ENCODE measurements around the gene PRKAG2. TPM values are rescaled to one million over a fixed set of nuclear protein-coding genes. Genes with fewer than 3 reads are reported as not detected.

Gene PRKAG2
- total RNA-seq, 1 experiment from 2014 or later = 73.9 TPM

GRCh38 chr7:151691449-151691848 lies 185.5 kb downstream of the PRKAG2 start:
- no peak for TF ChIP-seq CTCF (IDR thresholded peaks at IDR 0.05; ENCODE audit: unreplicated experiment)
- ChIA-PET CTCF (interaction anchor here (2.3 kb wide), 1 partner anchor 59 kb away, joined by 13 read pairs; no protein-coding TSS in a partner anchor), POLR2A (interaction anchor here (0.6 to 4.1 kb wide), 4 partner anchors 59 to 575 kb away, joined by 3 to 80 read pairs (median 5); no protein-coding TSS in a partner anchor)
- BruUV-seq (replicated peaks) = no TSS peak
- Mint-ChIP-seq H3K27me3 (ENCODE audit: insufficient read depth, unreplicated experiment) (no peaks in the 10 kb centered on the region), H3K9me3 (ENCODE audit: unreplicated experiment) (no peaks in the 10 kb centered on the region), H3K4me1 (ENCODE audit: insufficient read depth, unreplicated experiment) (peaks cover 53% of the 10 kb centered on the region), H3K4me3 (ENCODE audit: unreplicated experiment) (no peak overlapping the region), H3K27ac (ENCODE audit: low read depth, unreplicated experiment) (no peak overlapping the region), H3K36me3 (ENCODE audit: insufficient read depth, unreplicated experiment) (no peaks in the 10 kb centered on the region)
- no peak for DNase-seq (ENCODE audit: unreplicated experiment)
- intact Hi-C loops (cut with micrococcal nuclease) = no loop called here

- H3K36me3 Mint-ChIP-seq (ENCODE audit: insufficient read depth, unreplicated experiment) = no peaks in the 10 kb centered on the region
- peaks cover 52% of the 10 kb centered on the region for H3K4me1 Mint-ChIP-seq (ENCODE audit: insufficient read depth, unreplicated experiment)
- no peaks in the 10 kb centered on the region for H3K9me3 Mint-ChIP-seq (ENCODE audit: unreplicated experiment)
- ChIA-PET POLR2A (interaction anchor here (0.7 to 4.1 kb wide), 5 partner anchors 9 to 71 kb away, joined by 3 to 80 read pairs (median 6); no protein-coding TSS in a partner anchor), CTCF (interaction anchor here (0.5 to 2.3 kb wide), 3 partner anchors 16 to 70 kb away, joined by 3 to 13 read pairs (median 3); no protein-coding TSS in a partner anchor)
- no peaks in the 10 kb centered on the region for H3K27me3 Mint-ChIP-seq (ENCODE audit: insufficient read depth, unreplicated experiment)
- no peak for TF ChIP-seq CTCF (IDR thresholded peaks at IDR 0.05; ENCODE audit: unreplicated experiment)
- no peak for DNase-seq (ENCODE audit: unreplicated experiment)
- BruUV-seq (replicated peaks) = no TSS peak
- intact Hi-C loops (cut with micrococcal nuclease) = no loop called here
- no peak overlapping the region for H3K27ac Mint-ChIP-seq (ENCODE audit: low read depth, unreplicated experiment)
- H3K4me3 Mint-ChIP-seq (ENCODE audit: unreplicated experiment) = no peak overlapping the region
Observed at GRCh38 chr7:151690606-151691005, 186.3 kb downstream of the PRKAG2 start.

GRCh38 chr7:151689196-151689971 lies 187.5 kb downstream of the PRKAG2 start:
- no peak for TF ChIP-seq CTCF (IDR thresholded peaks at IDR 0.05; ENCODE audit: unreplicated experiment)
- intact Hi-C loops (cut with micrococcal nuclease) = loop anchor here (2.0 to 5.0 kb wide), 2 partner anchors 58 to 63 kb away; no protein-coding TSS in a partner anchor
- ChIA-PET CTCF (interaction anchor here (0.6 to 2.3 kb wide), 11 partner anchors 15 to 184 kb away, joined by 3 to 13 read pairs (median 3); no protein-coding TSS in a partner anchor), POLR2A (interaction anchor here (0.6 to 4.1 kb wide), 14 partner anchors 8 to 230 kb away, joined by 3 to 80 read pairs (median 6); partner anchors contain the start of gene RHEB)
- Mint-ChIP-seq H3K27ac (ENCODE audit: low read depth, unreplicated experiment) (peak overlapping the region; percentile 99), H3K36me3 (ENCODE audit: insufficient read depth, unreplicated experiment) (no peaks in the 10 kb centered on the region), H3K9me3 (ENCODE audit: unreplicated experiment) (no peaks in the 10 kb centered on the region), H3K4me3 (ENCODE audit: unreplicated experiment) (peak overlapping the region; percentile 5), H3K27me3 (ENCODE audit: insufficient read depth, unreplicated experiment) (no peaks in the 10 kb centered on the region), H3K4me1 (ENCODE audit: insufficient read depth, unreplicated experiment) (peaks cover 41% of the 10 kb centered on the region)
- BruUV-seq (replicated peaks) = no TSS peak
- DNase-seq (ENCODE audit: unreplicated experiment) = peak; percentile 95

- no peaks in the 10 kb centered on the region for H3K36me3 Mint-ChIP-seq (ENCODE audit: insufficient read depth, unreplicated experiment)
- no peak for DNase-seq (ENCODE audit: unreplicated experiment)
- no peaks in the 10 kb centered on the region for H3K27me3 Mint-ChIP-seq (ENCODE audit: insufficient read depth, unreplicated experiment)
- H3K4me3 Mint-ChIP-seq (ENCODE audit: unreplicated experiment) = no peak overlapping the region
- no peak for TF ChIP-seq CTCF (IDR thresholded peaks at IDR 0.05; ENCODE audit: unreplicated experiment)
- ChIA-PET CTCF (interaction anchor here (0.6 to 1.4 kb wide), 3 partner anchors 14 to 66 kb away, joined by 3 to 7 read pairs (median 3); no protein-coding TSS in a partner anchor), POLR2A (interaction anchor here (0.7 to 4.1 kb wide), 8 partner anchors 11 to 168 kb away, joined by 3 to 80 read pairs (median 6); partner anchors contain the start of gene RHEB)
- intact Hi-C loops (cut with micrococcal nuclease) = loop anchor here (2.0 to 5.0 kb wide), 2 partner anchors 59 to 62 kb away; no protein-coding TSS in a partner anchor
- peaks cover 38% of the 10 kb centered on the region for H3K4me1 Mint-ChIP-seq (ENCODE audit: insufficient read depth, unreplicated experiment)
- TSS peak; percentile 71 for BruUV-seq (replicated peaks)
- peak overlapping the region; percentile 99 for H3K27ac Mint-ChIP-seq (ENCODE audit: low read depth, unreplicated experiment)
- no peaks in the 10 kb centered on the region for H3K9me3 Mint-ChIP-seq (ENCODE audit: unreplicated experiment)
Observed at GRCh38 chr7:151688236-151688780, 188.6 kb downstream of the PRKAG2 start.
